Prostate gland (tissue), 2 donors: ENCODE data around the gene KCNJ5. TPM values are rescaled to one million over a fixed set of nuclear protein-coding genes. Genes with fewer than 3 reads are reported as not detected.
A peak's percentile ranks its signal among the peaks of the same experiment; 100 is the strongest.

ENCODE experiments used
- DNase-seq: peaks from one replicate; pipeline ENCODE4 v3.0.0-alpha.2; 2019; ENCODE audit warnings: low spot score
- H3K27ac ChIP-seq, 2 donors: fragments of 200-600 bp; sonication (generic); 2 replicates each; pipeline ENCODE4 v1.5.1; 2017 to 2019
- H3K27me3 ChIP-seq: fragments of 200-600 bp; sonication (generic); replicated peaks from 2 replicates; pipeline ENCODE4 v1.5.1; 2019; ENCODE audit not compliant: insufficient read depth
- H3K36me3 ChIP-seq, 2 donors: fragments of 200-600 bp; sonication (generic); 1 replicate in 1 of 2; 2 replicates in 1 of 2; pipeline versions ENCODE4 v1.5.1 to v1.8.1; 2017 to 2019
- H3K4me1 ChIP-seq: fragments of 200-600 bp; sonication (generic); replicated peaks from 2 replicates; pipeline ENCODE4 v1.5.1; 2019
- H3K4me3 ChIP-seq, 2 donors: fragments of 200-600 bp; sonication (generic); 2 replicates each; pipeline ENCODE4 v1.5.1; 2017 to 2019
- H3K9me3 ChIP-seq: fragments of 200-600 bp; sonication (generic); 2 replicates; pipeline ENCODE4 v1.5.1; 2017
- POLR2A ChIP-seq: fragments of 450-650 bp; IDR thresholded peaks from one replicate; pipeline ENCODE4 v1.6.1; 2016; ENCODE audit warnings: antibody characterized with exemption, mild to moderate bottlenecking
- POLR2AphosphoS5 ChIP-seq: sonication (generic); formaldehyde crosslinking; IDR thresholded peaks from one replicate; pipeline ENCODE4 v1.6.1; 2017; ENCODE audit warnings: antibody characterized with exemption
- WGBS: methylation state at CpG from one replicate; pipeline ENCODE4 v1.1.5; 2018; 5-methylcytosine and 5-hydroxymethylcytosine counted together
- intact Hi-C: fragments of 100-400 bp; cut with DNase I; formaldehyde crosslinking; loops from one replicate; pipeline ENCODE4 v1.14.2; 2022
- total RNA-seq, 2 donors: library from RNA; depleted of rRNA; stranded (reverse); fragments of >200 nt; gene quantifications; one replicate each; pipeline ENCODE4 v1.1.0, GENCODE V29; 2016
- TF ChIP-seq, protein P1 (sequence below), 4 experiments: fragments of 200-600 bp in 2 of 4; fragments of 450-650 bp in 2 of 4; sonication (generic) in 2 of 4; IDR thresholded peaks; 1 replicate in 3 of 4; 2 replicates in 1 of 4; pipeline ENCODE4 v1.5.1; 2016 to 2019; ENCODE audit warnings: antibody characterized with exemption in 4 of 4, mild to moderate bottlenecking in 2 of 4, moderate library complexity in 2 of 4

Gene KCNJ5
- total RNA-seq, 2 donors from 2014 or later = 3.9 to 4.7 TPM

GRCh38 chr11:128902515-128903066, 11.4 kb downstream of the KCNJ5 start:
- no peak overlapping the region for H3K4me3 ChIP-seq
- intact Hi-C loops = no loop called here
- H3K27me3 ChIP-seq = no peaks in the 10 kb centered on the region
- no peak overlapping the region for H3K27ac ChIP-seq
- 84% methylated on average over 10 of the region's 10 CpGs for WGBS
- TF ChIP-seq POLR2AphosphoS5 (no peak), POLR2A (no peak)
- TF ChIP-seq, protein P1, sequence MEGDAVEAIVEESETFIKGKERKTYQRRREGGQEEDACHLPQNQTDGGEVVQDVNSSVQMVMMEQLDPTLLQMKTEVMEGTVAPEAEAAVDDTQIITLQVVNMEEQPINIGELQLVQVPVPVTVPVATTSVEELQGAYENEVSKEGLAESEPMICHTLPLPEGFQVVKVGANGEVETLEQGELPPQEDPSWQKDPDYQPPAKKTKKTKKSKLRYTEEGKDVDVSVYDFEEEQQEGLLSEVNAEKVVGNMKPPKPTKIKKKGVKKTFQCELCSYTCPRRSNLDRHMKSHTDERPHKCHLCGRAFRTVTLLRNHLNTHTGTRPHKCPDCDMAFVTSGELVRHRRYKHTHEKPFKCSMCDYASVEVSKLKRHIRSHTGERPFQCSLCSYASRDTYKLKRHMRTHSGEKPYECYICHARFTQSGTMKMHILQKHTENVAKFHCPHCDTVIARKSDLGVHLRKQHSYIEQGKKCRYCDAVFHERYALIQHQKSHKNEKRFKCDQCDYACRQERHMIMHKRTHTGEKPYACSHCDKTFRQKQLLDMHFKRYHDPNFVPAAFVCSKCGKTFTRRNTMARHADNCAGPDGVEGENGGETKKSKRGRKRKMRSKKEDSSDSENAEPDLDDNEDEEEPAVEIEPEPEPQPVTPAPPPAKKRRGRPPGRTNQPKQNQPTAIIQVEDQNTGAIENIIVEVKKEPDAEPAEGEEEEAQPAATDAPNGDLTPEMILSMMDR (IDR thresholded peaks at IDR 0.05) = no peak
- H3K4me1 ChIP-seq = no peaks in the 10 kb centered on the region
- H3K9me3 ChIP-seq = no peaks in the 10 kb centered on the region
- no peaks in the 10 kb centered on the region for H3K36me3 ChIP-seq
- DNase-seq = no peak

DNA sequence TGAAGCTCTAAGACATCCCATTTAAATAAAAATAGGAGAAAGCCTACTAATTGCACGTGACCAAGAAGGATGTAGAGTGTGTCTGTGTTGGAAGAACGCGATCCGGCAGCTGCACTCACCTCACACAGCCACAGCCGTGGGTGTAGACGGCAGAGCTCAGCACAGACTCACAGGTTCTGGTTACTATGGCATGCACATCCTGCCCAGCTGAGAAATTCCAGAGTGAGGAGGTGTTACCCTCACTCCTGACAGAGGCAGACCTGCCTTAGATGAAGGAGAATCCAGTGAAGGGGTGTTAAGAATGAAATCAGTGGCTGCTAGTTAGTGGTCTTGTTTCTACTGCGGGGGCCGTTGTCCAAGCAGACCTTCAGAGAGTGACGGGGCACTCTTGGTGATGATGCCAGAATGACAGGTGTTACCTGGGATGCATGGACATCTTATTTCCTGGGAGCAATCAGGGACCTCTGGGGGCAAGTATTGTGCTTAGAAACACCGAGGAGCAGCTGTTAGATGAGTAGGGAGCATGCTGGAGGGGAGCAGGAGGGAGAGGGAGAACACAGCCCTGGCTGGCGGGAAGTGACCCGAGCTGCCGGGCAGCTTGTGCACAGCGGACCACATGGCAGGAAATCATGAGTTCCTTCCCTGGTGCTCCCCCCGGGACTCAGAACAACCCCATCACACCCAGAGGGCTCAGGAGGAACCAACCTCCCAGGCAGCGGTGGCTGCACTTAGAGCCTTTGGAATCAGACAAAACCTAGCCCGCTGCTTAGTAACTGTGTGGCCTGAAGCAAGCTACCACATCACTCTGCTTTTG, 12.3 kb downstream of the KCNJ5 start:
- no peaks in the 10 kb centered on the region for H3K27me3 ChIP-seq
- intact Hi-C loops = no loop called here
- H3K36me3 ChIP-seq = no peaks in the 10 kb centered on the region
- H3K4me1 ChIP-seq = no peaks in the 10 kb centered on the region
- 82% methylated on average over 17 of the region's 17 CpGs for WGBS
- no peak overlapping the region for H3K27ac ChIP-seq
- no peak for TF ChIP-seq POLR2AphosphoS5
- TF ChIP-seq, protein P1 (IDR thresholded peaks at IDR 0.05) = no peak
- TF ChIP-seq POLR2A = no peak
- H3K9me3 ChIP-seq = no peaks in the 10 kb centered on the region
- H3K4me3 ChIP-seq = no peak overlapping the region
- no peak for DNase-seq

- no peak for DNase-seq
- TF ChIP-seq, protein P1 (IDR thresholded peaks at IDR 0.05) = no peak
- TF ChIP-seq POLR2AphosphoS5 (no peak), POLR2A (no peak)
- H3K27me3 ChIP-seq = no peaks in the 10 kb centered on the region
- no peak overlapping the region for H3K4me3 ChIP-seq
- no peaks in the 10 kb centered on the region for H3K36me3 ChIP-seq
- no peak overlapping the region for H3K27ac ChIP-seq
- WGBS = 86% methylated on average over 14 of the region's 14 CpGs
- intact Hi-C loops = no loop called here
- H3K9me3 ChIP-seq = no peaks in the 10 kb centered on the region
- no peaks in the 10 kb centered on the region for H3K4me1 ChIP-seq
These were observed 13.1 kb downstream of the KCNJ5 start for GRCh38 chr11:128904303-128904655.

DNA sequence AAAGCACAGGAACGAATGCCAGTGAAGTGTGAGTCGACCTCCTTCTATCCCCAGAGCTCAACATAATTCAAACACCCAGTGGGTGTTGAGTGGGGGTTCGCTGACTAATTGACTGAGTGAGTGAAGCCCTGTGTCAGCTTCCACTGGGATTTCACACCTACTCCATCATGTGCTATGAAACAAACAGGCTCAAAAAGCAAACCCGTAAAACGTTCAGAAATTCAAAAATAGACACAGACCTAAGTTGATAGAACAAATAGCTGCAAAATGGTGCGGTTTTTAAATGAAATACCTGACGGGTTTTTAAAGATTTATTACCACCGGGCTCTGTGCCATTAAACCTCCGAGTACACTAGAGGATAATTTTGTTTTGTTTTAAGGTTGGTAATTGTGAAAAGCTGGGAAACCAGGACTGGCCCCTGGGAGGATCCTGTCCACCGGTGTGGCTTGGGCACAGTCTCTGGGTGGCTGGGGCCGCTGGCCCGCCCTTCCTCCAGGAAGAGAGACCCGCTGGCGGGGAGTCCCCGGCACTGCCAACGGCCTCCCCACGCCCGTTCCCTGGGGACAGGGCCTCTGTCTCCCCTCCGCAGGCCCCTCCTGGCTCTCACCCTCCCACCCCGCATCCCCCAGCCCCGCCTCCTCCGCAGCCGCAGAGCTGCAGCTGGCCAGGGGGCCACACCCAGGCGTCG, 13.6 kb downstream of the KCNJ5 start:
- intact Hi-C loops = no loop called here
- peak overlapping the region; percentile 60 to 75 for H3K27ac ChIP-seq
- 8% methylated on average over 23 of the region's 25 CpGs for WGBS
- no peaks in the 10 kb centered on the region for H3K9me3 ChIP-seq
- peak; percentile 14 for DNase-seq
- no peak for TF ChIP-seq POLR2AphosphoS5
- TF ChIP-seq, protein P1 (IDR thresholded peaks at IDR 0.05) = no peak
- TF ChIP-seq POLR2A = no peak
- H3K36me3 ChIP-seq = no peaks in the 10 kb centered on the region
- no peaks in the 10 kb centered on the region for H3K4me1 ChIP-seq
- no peaks in the 10 kb centered on the region for H3K27me3 ChIP-seq
- peak overlapping the region; percentile 41 for H3K4me3 ChIP-seq
